ENCODE measurements around the gene TBC1D2.

DNA sequence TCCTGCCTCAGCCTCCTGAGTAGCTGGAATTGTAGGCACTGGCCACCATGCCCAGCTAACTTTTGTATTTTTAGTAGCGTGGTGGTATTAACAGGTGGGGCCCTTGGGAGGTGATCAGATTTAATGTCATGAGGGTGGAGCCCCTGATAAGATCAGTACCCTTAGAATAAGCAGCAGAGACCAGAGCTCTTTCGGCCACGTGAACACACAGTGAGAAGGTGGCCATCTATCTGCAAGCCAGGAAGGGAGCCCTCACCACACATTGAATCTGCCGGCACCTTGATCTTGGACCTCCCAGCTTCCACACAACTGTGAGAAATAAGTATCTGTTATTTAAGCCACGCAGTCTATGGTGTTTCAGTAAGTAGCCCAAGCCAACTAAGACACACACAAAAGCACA is 22.5 kb downstream of the TBC1D2 start:
- TF ChIP-seq HDAC1 (CRISPR knock-in tag; IDR thresholded peaks at IDR 0.05) (no peak), KAT7 (CRISPR knock-in tag; IDR thresholded peaks at IDR 0.05; ENCODE audit: borderline replicate concordance) (no peak), KDM2A (CRISPR knock-in tag; IDR thresholded peaks at IDR 0.05; ENCODE audit: borderline replicate concordance, low read depth) (no peak), HDAC6 (IDR thresholded peaks at IDR 0.05; ENCODE audit: low read depth, low read length) (no peak), EP300 (IDR thresholded peaks at IDR 0.05; ENCODE audit: low read depth in 2 of 2, low read length in 2 of 2) (no peak), EP300 (CRISPR knock-in tag; IDR thresholded peaks at IDR 0.05; ENCODE audit: borderline replicate concordance) (no peak), POLR2A (IDR thresholded peaks at IDR 0.05; ENCODE audit: insufficient read depth in 1 of 2, low read depth in 2 of 2, low read length in 2 of 2) (no peak), ZNF891 (CRISPR knock-in tag; IDR thresholded peaks at IDR 0.05) (no peak), ZNF713 (CRISPR knock-in tag; IDR thresholded peaks at IDR 0.05) (no peak), ATF2 (CRISPR knock-in tag; IDR thresholded peaks at IDR 0.05) (no peak), HNF4G (IDR thresholded peaks at IDR 0.05; ENCODE audit: borderline replicate concordance, low read depth, low read length) (no peak), HNF4G (CRISPR knock-in tag; IDR thresholded peaks at IDR 0.05; ENCODE audit: borderline replicate concordance, low read depth) (no peak), JUNB (CRISPR knock-in tag; IDR thresholded peaks at IDR 0.05; ENCODE audit: borderline replicate concordance) (no peak)
- TF ChIP-seq, protein P1, sequence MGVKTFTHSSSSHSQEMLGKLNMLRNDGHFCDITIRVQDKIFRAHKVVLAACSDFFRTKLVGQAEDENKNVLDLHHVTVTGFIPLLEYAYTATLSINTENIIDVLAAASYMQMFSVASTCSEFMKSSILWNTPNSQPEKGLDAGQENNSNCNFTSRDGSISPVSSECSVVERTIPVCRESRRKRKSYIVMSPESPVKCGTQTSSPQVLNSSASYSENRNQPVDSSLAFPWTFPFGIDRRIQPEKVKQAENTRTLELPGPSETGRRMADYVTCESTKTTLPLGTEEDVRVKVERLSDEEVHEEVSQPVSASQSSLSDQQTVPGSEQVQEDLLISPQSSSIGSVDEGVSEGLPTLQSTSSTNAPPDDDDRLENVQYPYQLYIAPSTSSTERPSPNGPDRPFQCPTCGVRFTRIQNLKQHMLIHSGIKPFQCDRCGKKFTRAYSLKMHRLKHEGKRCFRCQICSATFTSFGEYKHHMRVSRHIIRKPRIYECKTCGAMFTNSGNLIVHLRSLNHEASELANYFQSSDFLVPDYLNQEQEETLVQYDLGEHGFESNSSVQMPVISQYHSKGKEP (CRISPR knock-in tag; IDR thresholded peaks at IDR 0.05) = no peak

Measured in HepG2 (cell line).